H1 (cell line): ENCODE results near the gene KIF27. TPM values are rescaled to one million over a fixed set of nuclear protein-coding genes. Genes with fewer than 3 reads are reported as not detected.

ENCODE experiments used
- CTCF ChIA-PET: fragments of 300-600 bp; sonication (Branson Sonifier 250); formaldehyde crosslinking; loops from one replicate; lab custom pipeline; 2021; ENCODE audit not compliant: partially characterized antibody; lab: Charles Lee
- POLR2A ChIA-PET: fragments of 300-600 bp; sonication (Branson Sonifier 250); formaldehyde crosslinking; loops from one replicate; lab custom pipeline; 2021; ENCODE audit warnings: inconsistent platforms; ENCODE audit not compliant: partially characterized antibody; lab: Charles Lee
- DNase-seq, 2 experiments: peaks; one replicate each; pipeline versions ENCODE4 v3.0.0 to v3.0.0-alpha.2; 2010 to 2022; ENCODE audit warnings: low spot score in 2 of 2, low read depth in 1 of 2, mixed read lengths in 1 of 2
- FAIRE-seq: peaks from 2 replicates; lab custom pipeline; 2011; peaks lifted over from hg19 to GRCh38; lab: Jason Lieb, UNC
- H2AFZ ChIP-seq: 2 replicates; pipeline ENCODE4 v1.8.1; 2012; ENCODE audit warnings: low read length, inconsistent platforms
- H2AK5ac ChIP-seq: 2 replicates; pipeline ENCODE4 v1.6.1; 2013; ENCODE audit warnings: low read depth, low read length
- H2BK120ac ChIP-seq: replicated peaks from 2 replicates; pipeline ENCODE3; 2013; ENCODE audit warnings: low read depth, low read length, inconsistent platforms
- H2BK12ac ChIP-seq: 2 replicates; pipeline ENCODE4 v1.6.1; 2013; ENCODE audit warnings: low read depth, low read length
- H2BK15ac ChIP-seq: 2 replicates; pipeline ENCODE4 v1.6.1; 2013; ENCODE audit warnings: low read length
- H2BK20ac ChIP-seq: 2 replicates; pipeline ENCODE4 v1.6.1; 2013; ENCODE audit warnings: low read length
- H2BK5ac ChIP-seq: 2 replicates; pipeline ENCODE4 v1.6.1; 2013; ENCODE audit warnings: low read depth, low read length
- H3K14ac ChIP-seq: 2 replicates; pipeline ENCODE4 v1.6.1; 2013; ENCODE audit warnings: inconsistent platforms; ENCODE audit not compliant: insufficient read length
- H3K18ac ChIP-seq: 2 replicates; pipeline ENCODE4 v1.6.1; 2013; ENCODE audit warnings: low read length; ENCODE audit errors: extremely low read depth
- H3K23ac ChIP-seq: 2 replicates; pipeline ENCODE4 v1.6.1; 2013; ENCODE audit warnings: inconsistent platforms; ENCODE audit not compliant: insufficient read length
- H3K23me2 ChIP-seq: 2 replicates; pipeline ENCODE4 v1.6.1; 2013; ENCODE audit warnings: low read depth, low read length
- H3K27ac ChIP-seq: 2 replicates; pipeline ENCODE4 v1.6.1; 2011; ENCODE audit warnings: low read depth, low read length, inconsistent platforms
- H3K27me3 ChIP-seq, 4 experiments: replicated peaks in 1 of 4; 1 replicate in 1 of 4; 2 replicates in 3 of 4; pipeline versions ENCODE4 v1.6.1 to v1.8.1; 2011 to 2013; ENCODE audit warnings: low read length in 3 of 4, mild to moderate bottlenecking in 3 of 4, inconsistent platforms in 2 of 4, mixed read lengths in 2 of 4, moderate library complexity in 1 of 4; ENCODE audit not compliant: control insufficient read depth in 3 of 4, insufficient read depth in 3 of 4; ENCODE audit errors: extremely low read depth in 1 of 4
- H3K36me3 ChIP-seq, 4 experiments: 2 replicates each; pipeline versions ENCODE4 v1.6.1 to v1.8.1; 2011 to 2013; ENCODE audit warnings: mild to moderate bottlenecking in 4 of 4, low read length in 3 of 4, moderate library complexity in 2 of 4, control low read depth in 1 of 4, inconsistent platforms in 1 of 4; ENCODE audit not compliant: insufficient read depth in 4 of 4, control insufficient read depth in 2 of 4
- H3K4ac ChIP-seq: replicated peaks from 2 replicates; pipeline ENCODE3; 2013; ENCODE audit warnings: low read length, low read depth, mixed read lengths, inconsistent platforms; ENCODE audit not compliant: insufficient read length
- H3K4me1 ChIP-seq, 4 experiments: replicated peaks in 1 of 4; 1 replicate in 1 of 4; 2 replicates in 3 of 4; pipeline versions ENCODE4 v1.6.1 to v1.8.1; 2011 to 2013; ENCODE audit warnings: low read length in 3 of 4, inconsistent platforms in 2 of 4, mixed read lengths in 1 of 4; ENCODE audit not compliant: insufficient read depth in 4 of 4, control insufficient read depth in 3 of 4
- H3K4me2 ChIP-seq, 2 experiments: 2 replicates each; pipeline versions ENCODE4 v1.6.1 to v1.8.1; 2011 to 2013; ENCODE audit warnings: low read depth in 2 of 2, low read length in 2 of 2, control low read depth in 1 of 2, inconsistent platforms in 1 of 2, mild to moderate bottlenecking in 1 of 2; ENCODE audit not compliant: insufficient read depth in 1 of 2
- H3K4me3 ChIP-seq, 4 experiments: fragments of 200-600, 300-600 bp in 1 of 4; sonication (generic), shearing (Covaris generic), sonication (Bioruptor Twin) in 1 of 4; 2 replicates each; pipeline versions ENCODE4 v1.5.1 to v1.8.1; 2011 to 2016; ENCODE audit warnings: low read length in 4 of 4, low read depth in 3 of 4, control low read depth in 2 of 4, inconsistent platforms in 2 of 4, mild to moderate bottlenecking in 2 of 4, mixed read lengths in 1 of 4, moderate library complexity in 1 of 4; ENCODE audit not compliant: insufficient read depth in 2 of 4; ENCODE audit errors: extremely low read depth in 1 of 4
- H3K56ac ChIP-seq: replicated peaks from 2 replicates; pipeline ENCODE3; 2013; ENCODE audit warnings: low read depth, mild to moderate bottlenecking, mixed read lengths, low read length, inconsistent platforms; ENCODE audit not compliant: insufficient read length
- H3K79me1 ChIP-seq: 2 replicates; pipeline ENCODE4 v1.6.1; 2013; ENCODE audit warnings: low read depth, low read length, control low read depth
- H3K79me2 ChIP-seq, 2 experiments: 2 replicates each; pipeline versions ENCODE4 v1.6.1 to v1.8.1; 2012 to 2013; ENCODE audit warnings: low read length in 2 of 2, mild to moderate bottlenecking in 2 of 2, inconsistent platforms in 1 of 2; ENCODE audit not compliant: insufficient read depth in 2 of 2, control insufficient read depth in 1 of 2
- H3K9ac ChIP-seq, 4 experiments: replicated peaks in 1 of 4; 1 replicate in 1 of 4; 2 replicates in 3 of 4; pipeline versions ENCODE4 v1.6.1 to v1.8.1; 2011 to 2013; ENCODE audit warnings: low read depth in 3 of 4, low read length in 3 of 4, control low read depth in 2 of 4, mild to moderate bottlenecking in 2 of 4, moderate library complexity in 2 of 4, inconsistent platforms in 1 of 4; ENCODE audit errors: extremely low read depth in 1 of 4
- H3K9me3 ChIP-seq, 2 experiments: 2 replicates each; pipeline versions ENCODE4 v1.6.1 to v1.8.1; 2012 to 2013; ENCODE audit warnings: mild to moderate bottlenecking in 2 of 2, moderate library complexity in 2 of 2, control low read depth in 1 of 2, inconsistent platforms in 1 of 2, low read depth in 1 of 2, low read length in 1 of 2, mixed read lengths in 1 of 2; ENCODE audit not compliant: insufficient read depth in 2 of 2
- H4K20me1 ChIP-seq, 2 experiments: replicated peaks in 1 of 2; 2 replicates each; pipeline versions ENCODE3 to v1.8.1; 2011 to 2013; ENCODE audit warnings: inconsistent platforms in 2 of 2, low read length in 2 of 2, mild to moderate bottlenecking in 1 of 2; ENCODE audit not compliant: insufficient read depth in 2 of 2, control insufficient read depth in 1 of 2
- H4K5ac ChIP-seq: 2 replicates; pipeline ENCODE4 v1.6.1; 2013; ENCODE audit warnings: low read length, low read depth, mixed read lengths, inconsistent platforms; ENCODE audit not compliant: insufficient read length
- H4K8ac ChIP-seq: 2 replicates; pipeline ENCODE4 v1.8.0; 2013; ENCODE audit warnings: mild to moderate bottlenecking, moderate library complexity, low read length, inconsistent platforms; ENCODE audit not compliant: insufficient read depth; ENCODE audit errors: extremely low read depth
- H4K91ac ChIP-seq: replicated peaks from 2 replicates; pipeline ENCODE3; 2013; ENCODE audit warnings: low read length, mixed read lengths, inconsistent platforms; ENCODE audit not compliant: insufficient read length
- BRCA1 ChIP-seq: IDR thresholded peaks from 2 replicates; pipeline ENCODE4 v1.6.1; 2012; ENCODE audit warnings: low read depth, low read length, improper control_type of control experiment
- CEBPB ChIP-seq: IDR thresholded peaks from 2 replicates; pipeline ENCODE4 v1.6.1; 2012; ENCODE audit warnings: low read depth, low read length
- FOSL1 ChIP-seq: IDR thresholded peaks from 2 replicates; pipeline ENCODE4 v1.6.1; 2011; ENCODE audit warnings: mild to moderate bottlenecking, low read depth, low read length, moderate library complexity; ENCODE audit not compliant: insufficient read depth
- GTF2F1 ChIP-seq: IDR thresholded peaks from 2 replicates; pipeline ENCODE4 v1.6.1; 2012; ENCODE audit warnings: low read depth, low read length, improper control_type of control experiment, borderline replicate concordance
- KDM1A ChIP-seq: fragments of 200-600, 300-600 bp; sonication (generic); IDR thresholded peaks from 2 replicates; pipeline ENCODE4 v1.7.1; 2016; ENCODE audit warnings: mild to moderate bottlenecking, low read length, borderline replicate concordance
- KDM4A ChIP-seq: IDR thresholded peaks from one replicate; pipeline ENCODE4 v1.7.1; 2012; ENCODE audit warnings: low read depth, mild to moderate bottlenecking, moderate library complexity, low read length, inconsistent platforms; ENCODE audit not compliant: severe bottlenecking
- MAFK ChIP-seq: IDR thresholded peaks from 2 replicates; pipeline ENCODE4 v1.6.1; 2012; ENCODE audit warnings: low read depth, mild to moderate bottlenecking, improper control_type of control experiment, low read length
- NRF1 ChIP-seq: IDR thresholded peaks from 2 replicates; pipeline ENCODE4 v1.6.1; 2011; ENCODE audit warnings: mild to moderate bottlenecking, low read depth, low read length, improper control_type of control experiment
- POLR2A ChIP-seq, 2 experiments: IDR thresholded peaks; 1 replicate in 1 of 2; 2 replicates in 1 of 2; pipeline ENCODE4 v1.6.1; 2011; ENCODE audit warnings: low read depth in 2 of 2, low read length in 2 of 2, mild to moderate bottlenecking in 2 of 2; ENCODE audit errors: control extremely low read depth in 1 of 2
- RAD21 ChIP-seq, 2 experiments: IDR thresholded peaks in 1 of 2; conservative IDR thresholded peaks in 1 of 2; 2 replicates each; pipeline ENCODE4 v1.6.1; 2011; ENCODE audit warnings: low read depth in 2 of 2, low read length in 2 of 2, improper control_type of control experiment in 1 of 2, inconsistent platforms in 1 of 2, mild to moderate bottlenecking in 1 of 2, moderate library complexity in 1 of 2
- RFX5 ChIP-seq: IDR thresholded peaks from 2 replicates; pipeline ENCODE4 v1.6.1; 2011; ENCODE audit warnings: low read depth, low read length, improper control_type of control experiment, borderline replicate concordance
- RNF2 ChIP-seq: fragments of 200-900, 300-1000 bp; sonication (generic); IDR thresholded peaks from 2 replicates; pipeline ENCODE4 v1.7.1; 2016; ENCODE audit warnings: borderline replicate concordance, low read depth, mild to moderate bottlenecking, antibody characterized with exemption, low read length; ENCODE audit not compliant: poor library complexity, severe bottlenecking; ENCODE audit errors: missing control alignments
- SP2 ChIP-seq: IDR thresholded peaks from 2 replicates; pipeline ENCODE4 v1.6.1; 2012; ENCODE audit warnings: mild to moderate bottlenecking, low read length, inconsistent platforms
- TAF7 ChIP-seq: optimal IDR thresholded peaks from 2 replicates; pipeline ENCODE3; 2011; ENCODE audit warnings: low read depth, mild to moderate bottlenecking, inconsistent platforms, low read length, moderate library complexity, borderline replicate concordance
- WGBS, 2 experiments: shearing (Covaris generic) in 1 of 2; methylation state at CpG; one replicate each; pipeline versions ENCODE4 v1.1.6 to v1.1.7; 2013 to 2015; ENCODE audit warnings: low lambda C conversion rate in 2 of 2, mixed read lengths in 2 of 2, inconsistent platforms in 1 of 2, low coverage in 1 of 2, missing lambda C conversion rate in 1 of 2; ENCODE audit not compliant: insufficient replicate concordance in 2 of 2, insufficient coverage in 1 of 2, insufficient read length in 1 of 2; ENCODE audit errors: extremely low coverage in 1 of 2, missing lambda C conversion rate in 1 of 2; 5-methylcytosine and 5-hydroxymethylcytosine counted together
- polyA plus RNA-seq, 7 experiments: library from polyadenylated mRNA; depleted of rRNA in 3 of 7; stranded (reverse) in 5 of 7; unstranded in 2 of 7; fragments of >200 nt in 5 of 7; fragments of 200-250 nt in 2 of 7; gene quantifications; 1 replicate in 5 of 7; 2 replicates in 1 of 7; 4 replicates in 1 of 7; pipeline versions ENCODE4 v1.2.1 to v1.2.3, GENCODE V29; 2011 to 2013; ENCODE audit warnings: missing spikeins in 2 of 7, mixed read lengths in 2 of 7
- total RNA-seq: library from RNA; stranded (reverse); fragmentation: NEBNext Ultra II Directional; extraction: Animal tissue kit (Norgen Biotek cat#: 25700); gene quantifications from 2 replicates; pipeline ENCODE4 v1.2.1, GENCODE V29; 2021

KIF27 gene
- total and polyA plus RNA-seq, 2 of the 8 experiments (the other 6 are each of a cell fraction or from before 2014, with no cell fraction given) = 0.47 to 7.0 TPM

- WGBS, 2 experiments = 87% methylated on average over 6 of the region's 6 CpGs; no CpG with 5 or more reads in 1 of the 2 experiments
- no peak overlapping the region for H2BK5ac ChIP-seq
- TF ChIP-seq GTF2F1 (no peak), FOSL1 (no peak), NRF1 (no peak), RAD21 (IDR thresholded peaks at IDR 0.05 in 1 of 2, conservative IDR thresholded peaks at IDR 0.05 in 1 of 2; ENCODE audit: low read depth in 2 of 2, low read length in 2 of 2) (no peak), RFX5 (no peak), RNF2 (no peak), MAFK (no peak), BRCA1 (no peak), SP2 (no peak), KDM4A (no peak), POLR2A (IDR thresholded peaks at IDR 0.05; ENCODE audit: control extremely low read depth in 1 of 2, low read depth in 2 of 2, low read length in 2 of 2) (no peak), KDM1A (no peak), CEBPB (no peak), TAF7 (no peak)
These were observed 15.3 kb upstream of the KIF27 start for GRCh38 chr9:83936523-83936922.

More at GRCh38 chr9:83936523-83936922, 15.3 kb upstream of the KIF27 start:
- ChIA-PET POLR2A (interaction anchor here (1.0 to 1.3 kb wide), 2 partner anchors 44 to 343 kb away, joined by 3 to 10 read pairs; partner anchors contain the start of genes HNRNPK and RMI1), CTCF (interaction anchor here (0.9 to 2.0 kb wide), 9 partner anchors 20 to 379 kb away, joined by 3 to 17 read pairs (median 5); a partner anchor contains a TSS)
- no peak overlapping the region for H3K4ac ChIP-seq
- no peak overlapping the region for H2AFZ ChIP-seq
- H4K8ac ChIP-seq = no peak overlapping the region
- no peaks in the 10 kb centered on the region for H3K36me3 ChIP-seq
- H3K4me2 ChIP-seq = no peak overlapping the region
- no peak overlapping the region for H2AK5ac ChIP-seq
- no peak for FAIRE-seq
- H3K18ac ChIP-seq = no peak overlapping the region
- H2BK12ac ChIP-seq = no peak overlapping the region
- H3K23ac ChIP-seq = no peak overlapping the region
- H3K9me3 ChIP-seq = no peaks in the 10 kb centered on the region
- H3K4me1 ChIP-seq = peaks cover 0 to 6% (median 2%) of the 10 kb centered on the region in 4 experiments; a peak in 4 of 7 replicates
- no peak overlapping the region for H3K27ac ChIP-seq
- peak in 1 of 2 experiments; percentile 7 for DNase-seq
- H3K79me1 ChIP-seq = no peaks in the 10 kb centered on the region
- H2BK15ac ChIP-seq = no peak overlapping the region
- no peaks in the 10 kb centered on the region for H4K20me1 ChIP-seq
- H3K4me3 ChIP-seq = no peak overlapping the region
- no peaks in the 10 kb centered on the region for H3K79me2 ChIP-seq
- no peak overlapping the region for H2BK20ac ChIP-seq
- no peaks in the 10 kb centered on the region for H3K27me3 ChIP-seq
- no peak overlapping the region for H2BK120ac ChIP-seq
- H3K9ac ChIP-seq = no peak overlapping the region
- H3K56ac ChIP-seq = no peak overlapping the region
- H3K23me2 ChIP-seq = no peaks in the 10 kb centered on the region
- H3K14ac ChIP-seq = no peak overlapping the region
- H4K91ac ChIP-seq = no peak overlapping the region
- H4K5ac ChIP-seq = no peak overlapping the region
